Gastrocnemius medialis (tissue), 4 donors: ENCODE results near the gene SIN3B.

Experiments
- POLR2A ChIP-seq, 2 donors: fragments of 450-650 bp; IDR thresholded peaks; one replicate each; pipeline ENCODE4 v1.6.1; 2017; ENCODE audit warnings: antibody characterized with exemption in 2 of 2, mild to moderate bottlenecking in 2 of 2, moderate library complexity in 2 of 2
- TF ChIP-seq, protein P1 (sequence below), 5 experiments: fragments of 450-650 bp in 3 of 5; fragments of 200-600 bp in 2 of 5; sonication (generic) in 2 of 5; IDR thresholded peaks in 4 of 5; conservative IDR thresholded peaks in 1 of 5; 1 replicate in 4 of 5; 2 replicates in 1 of 5; pipeline ENCODE4 v1.5.1; 2016 to 2019; ENCODE audit warnings: antibody characterized with exemption in 5 of 5, mild to moderate bottlenecking in 3 of 5, moderate library complexity in 3 of 5

DNA sequence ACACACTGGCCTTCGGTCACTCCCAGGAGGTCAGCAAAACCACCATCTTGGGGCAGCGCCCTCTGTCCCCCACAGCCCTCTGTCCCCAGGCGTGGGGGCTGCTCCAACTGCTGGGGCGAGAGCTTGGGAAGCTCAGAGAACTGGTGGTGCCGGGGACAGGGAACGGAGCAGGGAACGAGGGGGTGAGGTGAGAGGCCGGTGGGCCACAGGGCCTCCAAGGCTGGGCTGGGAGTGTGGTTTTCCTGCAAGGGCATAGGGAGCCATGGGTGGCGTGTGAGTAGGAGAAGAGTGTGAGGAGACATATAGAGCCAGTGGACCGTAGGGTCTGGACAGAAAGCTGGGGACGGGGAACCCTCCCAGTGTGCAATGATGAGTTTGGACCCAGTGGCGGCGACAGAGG lies 93.8 kb downstream of the SIN3B start:
- TF ChIP-seq POLR2A (IDR thresholded peaks at IDR 0.05), result no peak
- TF ChIP-seq, protein P1, sequence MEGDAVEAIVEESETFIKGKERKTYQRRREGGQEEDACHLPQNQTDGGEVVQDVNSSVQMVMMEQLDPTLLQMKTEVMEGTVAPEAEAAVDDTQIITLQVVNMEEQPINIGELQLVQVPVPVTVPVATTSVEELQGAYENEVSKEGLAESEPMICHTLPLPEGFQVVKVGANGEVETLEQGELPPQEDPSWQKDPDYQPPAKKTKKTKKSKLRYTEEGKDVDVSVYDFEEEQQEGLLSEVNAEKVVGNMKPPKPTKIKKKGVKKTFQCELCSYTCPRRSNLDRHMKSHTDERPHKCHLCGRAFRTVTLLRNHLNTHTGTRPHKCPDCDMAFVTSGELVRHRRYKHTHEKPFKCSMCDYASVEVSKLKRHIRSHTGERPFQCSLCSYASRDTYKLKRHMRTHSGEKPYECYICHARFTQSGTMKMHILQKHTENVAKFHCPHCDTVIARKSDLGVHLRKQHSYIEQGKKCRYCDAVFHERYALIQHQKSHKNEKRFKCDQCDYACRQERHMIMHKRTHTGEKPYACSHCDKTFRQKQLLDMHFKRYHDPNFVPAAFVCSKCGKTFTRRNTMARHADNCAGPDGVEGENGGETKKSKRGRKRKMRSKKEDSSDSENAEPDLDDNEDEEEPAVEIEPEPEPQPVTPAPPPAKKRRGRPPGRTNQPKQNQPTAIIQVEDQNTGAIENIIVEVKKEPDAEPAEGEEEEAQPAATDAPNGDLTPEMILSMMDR (IDR thresholded peaks at IDR 0.05 in 4 of 5, conservative IDR thresholded peaks at IDR 0.05 in 1 of 5), result no peak
